HG02642 (cell line): Measurements from ENCODE around the gene SYT1.

Source experiments
- ATAC-seq: cut with Tn5 transposase; IDR thresholded peaks from one replicate; pipeline ENCODE4 v1.9.1; 2021; ENCODE audit warnings: mild to moderate bottlenecking; ENCODE audit not compliant: unreplicated experiment, poor library complexity

Gene SYT1

GRCh38 chr12:79262938-79263337 lies 398.4 kb downstream of the SYT1 start:
- no peak for ATAC-seq

- ATAC-seq = no peak
Observed at GRCh38 chr12:79266343-79267144, 402.0 kb downstream of the SYT1 start.

- ATAC-seq = no peak
Observed at GRCh38 chr12:79267580-79267979, 403.0 kb downstream of the SYT1 start.

GRCh38 chr12:79274501-79275064 lies 410.0 kb downstream of the SYT1 start:
- ATAC-seq = peak; percentile 56

GRCh38 chr12:79275631-79276030 lies 411.1 kb downstream of the SYT1 start:
- no peak for ATAC-seq

GRCh38 chr12:79283364-79283763 lies 418.8 kb downstream of the SYT1 start:
- ATAC-seq = no peak

- ATAC-seq = no peak
Observed at GRCh38 chr12:79288911-79289310, 424.3 kb downstream of the SYT1 start.

- no peak for ATAC-seq
Observed at GRCh38 chr12:79291711-79292110, 427.1 kb downstream of the SYT1 start.

- no peak for ATAC-seq
Observed at GRCh38 chr12:79294590-79294989, 430.0 kb downstream of the SYT1 start.

- no peak for ATAC-seq
Observed at GRCh38 chr12:79295572-79295971, 431.0 kb downstream of the SYT1 start.

- no peak for ATAC-seq
Observed at GRCh38 chr12:79296133-79296532, 431.6 kb downstream of the SYT1 start.

GRCh38 chr12:79296871-79297270 lies 432.3 kb downstream of the SYT1 start:
- ATAC-seq = no peak

- ATAC-seq = no peak
Observed at GRCh38 chr12:79298506-79298905, 433.9 kb downstream of the SYT1 start.

GRCh38 chr12:79299447-79300198 lies 435.0 kb downstream of the SYT1 start:
- no peak for ATAC-seq

GRCh38 chr12:79300199-79300568 lies 435.6 kb downstream of the SYT1 start:
- ATAC-seq = no peak

- no peak for ATAC-seq
Observed at GRCh38 chr12:79301181-79301580, 436.6 kb downstream of the SYT1 start.

- ATAC-seq = no peak
Observed at GRCh38 chr12:79302162-79302814, 437.7 kb downstream of the SYT1 start.

- no peak for ATAC-seq
Observed at GRCh38 chr12:79307340-79307739, 442.8 kb downstream of the SYT1 start.

- ATAC-seq = no peak
Observed at GRCh38 chr12:79309039-79309438, 444.5 kb downstream of the SYT1 start.

GRCh38 chr12:79317179-79317847 lies 452.7 kb downstream of the SYT1 start:
- ATAC-seq = no peak
